Measurements from ENCODE around the gene KIAA1671.

KIAA1671 gene

GRCh38 chr22:24942301-24942700, 10.2 kb upstream of the KIAA1671 start:
- Histone ChIP-seq H2BK5ac (ENCODE audit: low read depth, low read length, poor library complexity) (no peak overlapping the region), H3K9me3 (ENCODE audit: insufficient read depth, low read depth, low read length) (peaks cover 3% of the 10 kb centered on the region), H3K4ac (ENCODE audit: low read depth, low read length) (no peak overlapping the region), H3K18ac (ENCODE audit: low read length) (no peak overlapping the region), H3K14ac (ENCODE audit: low read length) (no peak overlapping the region), H3K27ac (ENCODE audit: low read depth, low read length) (no peak overlapping the region), H3K23ac (ENCODE audit: low read length) (no peak overlapping the region), H3K36me3 (ENCODE audit: control insufficient read depth in 1 of 2, insufficient read depth in 2 of 2, low read length in 2 of 2) (no peaks in the 10 kb centered on the region), H4K8ac (ENCODE audit: low read depth, low read length) (no peak overlapping the region), H4K12ac (ENCODE audit: low read depth, low read length) (no peak overlapping the region), H2AK5ac (ENCODE audit: low read length) (no peak overlapping the region), H4K91ac (ENCODE audit: low read depth, low read length) (no peak overlapping the region), H3K9ac (ENCODE audit: low read length) (no peak overlapping the region), H3K4me1 (ENCODE audit: control insufficient read depth in 1 of 2, insufficient read depth in 2 of 2, low read length in 2 of 2) (peaks cover 4 to 7% of the 10 kb centered on the region in 2 experiments), H3K4me3 (ENCODE audit: low read depth, low read length) (no peak overlapping the region), H3K4me2 (ENCODE audit: low read length) (no peak overlapping the region), H3K27me3 (ENCODE audit: insufficient read depth, low read length) (no peaks in the 10 kb centered on the region), H2AFZ (ENCODE audit: insufficient read depth, low read length, poor library complexity) (no peak overlapping the region), H2BK12ac (ENCODE audit: low read length) (no peak overlapping the region), H3K79me2 (ENCODE audit: control insufficient read depth, insufficient read depth, low read length, poor library complexity) (no peaks in the 10 kb centered on the region), H3K79me1 (ENCODE audit: low read length) (no peaks in the 10 kb centered on the region), H2BK120ac (ENCODE audit: insufficient read depth, low read length, poor library complexity) (no peak overlapping the region)
- no CpG with 5 or more reads among the region's 3 CpGs for WGBS (ENCODE audit: extremely low coverage, insufficient coverage, insufficient read length)
- DNase-seq, result no peak

- Histone ChIP-seq H3K27ac (ENCODE audit: low read depth, low read length) (no peak overlapping the region), H3K79me1 (ENCODE audit: low read length) (no peaks in the 10 kb centered on the region), H3K14ac (ENCODE audit: low read length) (no peak overlapping the region), H3K9me3 (ENCODE audit: insufficient read depth, low read depth, low read length) (peaks cover 3% of the 10 kb centered on the region), H2AFZ (ENCODE audit: insufficient read depth, low read length, poor library complexity) (no peak overlapping the region), H2AK5ac (ENCODE audit: low read length) (no peak overlapping the region), H4K12ac (ENCODE audit: low read depth, low read length) (no peak overlapping the region), H2BK5ac (ENCODE audit: low read depth, low read length, poor library complexity) (no peak overlapping the region), H4K8ac (ENCODE audit: low read depth, low read length) (no peak overlapping the region), H3K27me3 (ENCODE audit: insufficient read depth, low read length) (no peaks in the 10 kb centered on the region), H3K18ac (ENCODE audit: low read length) (no peak overlapping the region), H3K4ac (ENCODE audit: low read depth, low read length) (no peak overlapping the region), H3K36me3 (ENCODE audit: control insufficient read depth in 1 of 2, insufficient read depth in 2 of 2, low read length in 2 of 2) (no peaks in the 10 kb centered on the region), H3K23ac (ENCODE audit: low read length) (no peak overlapping the region), H3K79me2 (ENCODE audit: control insufficient read depth, insufficient read depth, low read length, poor library complexity) (no peaks in the 10 kb centered on the region), H2BK12ac (ENCODE audit: low read length) (no peak overlapping the region), H3K4me3 (ENCODE audit: low read depth, low read length) (peak overlapping the region; percentile 34), H4K91ac (ENCODE audit: low read depth, low read length) (no peak overlapping the region), H3K9ac (ENCODE audit: low read length) (no peak overlapping the region), H3K4me1 (ENCODE audit: control insufficient read depth in 1 of 2, insufficient read depth in 2 of 2, low read length in 2 of 2) (peaks cover 4 to 7% of the 10 kb centered on the region in 2 experiments), H2BK120ac (ENCODE audit: insufficient read depth, low read length, poor library complexity) (no peak overlapping the region), H3K4me2 (ENCODE audit: low read length) (no peak overlapping the region)
- no peak for DNase-seq
- no CpG with 5 or more reads among the region's 10 CpGs for WGBS (ENCODE audit: extremely low coverage, insufficient coverage, insufficient read length)
Observed at GRCh38 chr22:24944217-24944937, 8.1 kb upstream of the KIAA1671 start.

- Histone ChIP-seq H3K79me2 (ENCODE audit: control insufficient read depth, insufficient read depth, low read length, poor library complexity) (no peaks in the 10 kb centered on the region), H3K4me2 (ENCODE audit: low read length) (no peak overlapping the region), H3K23ac (ENCODE audit: low read length) (no peak overlapping the region), H3K4ac (ENCODE audit: low read depth, low read length) (no peak overlapping the region), H3K79me1 (ENCODE audit: low read length) (no peaks in the 10 kb centered on the region), H3K36me3 (ENCODE audit: control insufficient read depth in 1 of 2, insufficient read depth in 2 of 2, low read length in 2 of 2) (no peaks in the 10 kb centered on the region), H4K91ac (ENCODE audit: low read depth, low read length) (no peak overlapping the region), H3K27ac (ENCODE audit: low read depth, low read length) (no peak overlapping the region), H2BK120ac (ENCODE audit: insufficient read depth, low read length, poor library complexity) (no peak overlapping the region), H3K18ac (ENCODE audit: low read length) (no peak overlapping the region), H3K14ac (ENCODE audit: low read length) (no peak overlapping the region), H3K4me3 (ENCODE audit: low read depth, low read length) (no peak overlapping the region), H4K12ac (ENCODE audit: low read depth, low read length) (no peak overlapping the region), H3K27me3 (ENCODE audit: insufficient read depth, low read length) (no peaks in the 10 kb centered on the region), H3K9me3 (ENCODE audit: insufficient read depth, low read depth, low read length) (peaks cover 3% of the 10 kb centered on the region), H2AFZ (ENCODE audit: insufficient read depth, low read length, poor library complexity) (no peak overlapping the region), H4K8ac (ENCODE audit: low read depth, low read length) (no peak overlapping the region), H3K9ac (ENCODE audit: low read length) (no peak overlapping the region), H3K4me1 (ENCODE audit: control insufficient read depth in 1 of 2, insufficient read depth in 2 of 2, low read length in 2 of 2) (peaks cover 4 to 10% of the 10 kb centered on the region in 2 experiments), H2BK12ac (ENCODE audit: low read length) (no peak overlapping the region), H2AK5ac (ENCODE audit: low read length) (no peak overlapping the region), H2BK5ac (ENCODE audit: low read depth, low read length, poor library complexity) (no peak overlapping the region)
- WGBS (ENCODE audit: extremely low coverage, insufficient coverage, insufficient read length), result no CpG with 5 or more reads among the region's 4 CpGs
- peak in 1 of 2 donors; percentile 50 for DNase-seq
Observed at GRCh38 chr22:24945430-24945829, 7.1 kb upstream of the KIAA1671 start.

GRCh38 chr22:24947383-24947782, 5.1 kb upstream of the KIAA1671 start:
- Histone ChIP-seq H2BK120ac (ENCODE audit: insufficient read depth, low read length, poor library complexity) (no peak overlapping the region), H4K12ac (ENCODE audit: low read depth, low read length) (no peak overlapping the region), H3K14ac (ENCODE audit: low read length) (no peak overlapping the region), H3K36me3 (ENCODE audit: control insufficient read depth in 1 of 2, insufficient read depth in 2 of 2, low read length in 2 of 2) (no peaks in the 10 kb centered on the region), H3K4me2 (ENCODE audit: low read length) (no peak overlapping the region), H4K91ac (ENCODE audit: low read depth, low read length) (no peak overlapping the region), H3K4me1 (ENCODE audit: control insufficient read depth in 1 of 2, insufficient read depth in 2 of 2, low read length in 2 of 2) (peaks cover 4 to 11% of the 10 kb centered on the region in 2 experiments), H2AK5ac (ENCODE audit: low read length) (no peak overlapping the region), H3K79me2 (ENCODE audit: control insufficient read depth, insufficient read depth, low read length, poor library complexity) (peaks cover 2% of the 10 kb centered on the region), H3K9ac (ENCODE audit: low read length) (no peak overlapping the region), H3K4ac (ENCODE audit: low read depth, low read length) (no peak overlapping the region), H3K27me3 (ENCODE audit: insufficient read depth, low read length) (no peaks in the 10 kb centered on the region), H2AFZ (ENCODE audit: insufficient read depth, low read length, poor library complexity) (no peak overlapping the region), H3K27ac (ENCODE audit: low read depth, low read length) (no peak overlapping the region), H4K8ac (ENCODE audit: low read depth, low read length) (no peak overlapping the region), H3K18ac (ENCODE audit: low read length) (no peak overlapping the region), H3K23ac (ENCODE audit: low read length) (no peak overlapping the region), H3K9me3 (ENCODE audit: insufficient read depth, low read depth, low read length) (peaks cover 3% of the 10 kb centered on the region), H3K4me3 (ENCODE audit: low read depth, low read length) (no peak overlapping the region), H2BK12ac (ENCODE audit: low read length) (no peak overlapping the region), H2BK5ac (ENCODE audit: low read depth, low read length, poor library complexity) (no peak overlapping the region), H3K79me1 (ENCODE audit: low read length) (peaks cover 3% of the 10 kb centered on the region)
- DNase-seq, result no peak
- no CpG with 5 or more reads among the region's 7 CpGs for WGBS (ENCODE audit: extremely low coverage, insufficient coverage, insufficient read length)
